Lung (tissue), 12 donors: ENCODE data around the gene CCDC60. TPM values are rescaled to one million over a fixed set of nuclear protein-coding genes. Genes with fewer than 3 reads are reported as not detected.

ENCODE experiments used
- ATAC-seq: fragments of 200-7000 bp; cut with Tn5 transposase; one replicate; pipeline ENCODE4 v1.9.1; 2020; ENCODE audit warnings: moderate number of reproducible peaks; ENCODE audit not compliant: insufficient read depth, low FRiP score
- DNase-seq, 3 donors: peaks; one replicate each; pipeline ENCODE4 v3.0.0-alpha.2; 2013 to 2017
- H3K27ac ChIP-seq, 2 donors: one replicate each; pipeline ENCODE4 v1.5.1; 2013; ENCODE audit warnings: mild to moderate bottlenecking in 2 of 2, moderate library complexity in 2 of 2, control low read depth in 1 of 2, inconsistent platforms in 1 of 2, low read depth in 1 of 2, low read length in 1 of 2
- H3K27me3 ChIP-seq, 3 donors: one replicate each; pipeline ENCODE4 v1.5.1; 2013; ENCODE audit warnings: low read length in 2 of 3; ENCODE audit not compliant: control insufficient read depth in 3 of 3, insufficient read depth in 3 of 3
- H3K36me3 ChIP-seq, 4 donors: one replicate each; pipeline ENCODE4 v1.5.1; 2013; ENCODE audit warnings: low read length in 4 of 4, mild to moderate bottlenecking in 1 of 4, moderate library complexity in 1 of 4; ENCODE audit not compliant: control insufficient read depth in 4 of 4, insufficient read depth in 4 of 4
- H3K4me1 ChIP-seq, 5 donors: one replicate each; pipeline ENCODE4 v1.5.1; 2013; ENCODE audit warnings: low read length in 5 of 5, mild to moderate bottlenecking in 2 of 5, moderate library complexity in 1 of 5; ENCODE audit not compliant: control insufficient read depth in 5 of 5, insufficient read depth in 5 of 5
- H3K4me3 ChIP-seq: one replicate; pipeline ENCODE4 v1.5.1; 2013; ENCODE audit warnings: mild to moderate bottlenecking, control low read depth, moderate library complexity
- H3K9ac ChIP-seq, 2 donors: one replicate each; pipeline ENCODE4 v1.5.1; 2013; ENCODE audit warnings: low read length in 2 of 2, control low read depth in 1 of 2; ENCODE audit not compliant: insufficient read depth in 1 of 2
- H3K9me3 ChIP-seq, 4 donors: one replicate each; pipeline ENCODE4 v1.5.1; 2013; ENCODE audit warnings: low read length in 3 of 4, mild to moderate bottlenecking in 1 of 4, moderate library complexity in 1 of 4; ENCODE audit not compliant: control insufficient read depth in 4 of 4, insufficient read depth in 3 of 4
- WGBS, 2 donors: extraction: QIAGEN DNeasy Blood & Tissue Kit; methylation state at CpG; one replicate each; pipeline ENCODE4 v1.1.7; 2013; 5-methylcytosine and 5-hydroxymethylcytosine counted together
- polyA plus RNA-seq, 2 donors: library from polyadenylated mRNA; stranded (reverse); fragments of 200-250 nt; gene quantifications; one replicate each; pipeline ENCODE4 v1.2.1, GENCODE V29; 2013
- total RNA-seq, 2 donors: library from RNA; depleted of rRNA in 1 of 2; stranded (reverse); fragments of >200 nt in 1 of 2; gene quantifications; one replicate each; pipeline ENCODE4 v1.2.1, GENCODE V29; 2014 to 2021
- TF ChIP-seq, protein P1 (sequence below): IDR thresholded peaks from 2 replicates; pipeline ENCODE4 v1.5.1; 2012; ENCODE audit warnings: mild to moderate bottlenecking; ENCODE audit errors: control extremely low read depth, extremely low read depth
- donor health status: control.
- donor health status: control.
- donor health status: Bipolar disorder and iron deficiency.
- donor health status: healthy.
- donor health status: DM: yes; HTN: yes; CAD: no.

CCDC60 gene
- total and polyA plus RNA-seq, 4 donors, result 2.1 to 7.6 (median 3.5) TPM

DNA sequence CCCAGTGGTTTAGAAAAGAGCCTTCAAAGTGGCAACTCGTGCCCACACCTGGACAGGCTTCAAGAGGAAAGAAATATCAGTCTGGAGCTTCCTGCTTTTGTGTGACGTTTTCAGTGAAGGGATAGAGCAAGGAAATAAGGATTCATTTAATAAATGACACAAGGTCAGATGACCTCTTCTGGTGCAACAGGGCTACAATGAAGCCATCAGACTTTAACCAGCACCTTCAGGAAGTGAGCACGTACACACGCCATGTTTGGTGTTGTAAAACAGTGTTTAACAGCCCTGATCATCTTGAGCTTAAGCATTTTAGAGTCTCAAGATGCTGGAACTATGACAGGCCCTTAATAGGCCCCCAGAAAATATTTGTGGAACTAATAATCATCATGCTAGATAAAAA lies 59.1 kb downstream of the CCDC60 start:
- no peak for DNase-seq
- no peaks in the 10 kb centered on the region for H3K27me3 ChIP-seq
- TF ChIP-seq, protein P1, sequence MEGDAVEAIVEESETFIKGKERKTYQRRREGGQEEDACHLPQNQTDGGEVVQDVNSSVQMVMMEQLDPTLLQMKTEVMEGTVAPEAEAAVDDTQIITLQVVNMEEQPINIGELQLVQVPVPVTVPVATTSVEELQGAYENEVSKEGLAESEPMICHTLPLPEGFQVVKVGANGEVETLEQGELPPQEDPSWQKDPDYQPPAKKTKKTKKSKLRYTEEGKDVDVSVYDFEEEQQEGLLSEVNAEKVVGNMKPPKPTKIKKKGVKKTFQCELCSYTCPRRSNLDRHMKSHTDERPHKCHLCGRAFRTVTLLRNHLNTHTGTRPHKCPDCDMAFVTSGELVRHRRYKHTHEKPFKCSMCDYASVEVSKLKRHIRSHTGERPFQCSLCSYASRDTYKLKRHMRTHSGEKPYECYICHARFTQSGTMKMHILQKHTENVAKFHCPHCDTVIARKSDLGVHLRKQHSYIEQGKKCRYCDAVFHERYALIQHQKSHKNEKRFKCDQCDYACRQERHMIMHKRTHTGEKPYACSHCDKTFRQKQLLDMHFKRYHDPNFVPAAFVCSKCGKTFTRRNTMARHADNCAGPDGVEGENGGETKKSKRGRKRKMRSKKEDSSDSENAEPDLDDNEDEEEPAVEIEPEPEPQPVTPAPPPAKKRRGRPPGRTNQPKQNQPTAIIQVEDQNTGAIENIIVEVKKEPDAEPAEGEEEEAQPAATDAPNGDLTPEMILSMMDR, result no peak
- H3K27ac ChIP-seq, result no peak overlapping the region
- peaks cover 0 to 4% (median 0%) of the 10 kb centered on the region in 4 donors for H3K9me3 ChIP-seq
- no peak overlapping the region for H3K4me3 ChIP-seq
- H3K4me1 ChIP-seq, result peaks cover 0 to 17% (median 2%) of the 10 kb centered on the region in 5 donors
- ATAC-seq, result no peak
- H3K9ac ChIP-seq, result no peak overlapping the region
- no peaks in the 10 kb centered on the region for H3K36me3 ChIP-seq
- 29 to 37% methylated on average over 4 of the region's 4 CpGs for WGBS, 2 donors

DNA sequence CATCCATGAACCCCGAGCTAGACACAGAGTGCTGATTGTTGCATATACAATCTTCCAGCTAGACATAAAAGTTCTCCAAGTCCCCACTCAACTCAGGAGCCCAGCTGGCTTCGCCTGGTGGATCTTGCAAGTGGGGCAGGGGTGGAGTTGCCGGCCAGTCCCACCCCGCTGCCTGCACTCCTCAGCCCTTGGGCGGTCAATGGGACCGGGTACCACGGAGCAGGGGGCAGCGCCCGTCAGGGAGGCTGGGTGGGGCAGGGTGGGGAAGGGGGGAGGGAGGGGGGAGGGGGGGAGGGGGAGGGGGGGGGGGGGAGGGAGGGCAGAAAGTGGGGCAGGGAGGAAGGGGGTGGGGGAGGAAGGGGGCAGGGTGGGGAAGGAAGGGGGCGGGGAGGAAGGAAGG lies 63.0 kb downstream of the CCDC60 start:
- H3K4me1 ChIP-seq, result peaks cover 0 to 22% (median 3%) of the 10 kb centered on the region in 5 donors
- H3K4me3 ChIP-seq, result no peak overlapping the region
- H3K36me3 ChIP-seq, result no peaks in the 10 kb centered on the region
- no peak for DNase-seq
- no peak overlapping the region for H3K9ac ChIP-seq
- H3K27ac ChIP-seq, result no peak overlapping the region
- H3K27me3 ChIP-seq, result no peaks in the 10 kb centered on the region
- TF ChIP-seq, protein P1, result no peak
- WGBS, 2 donors, result 86 to 88% methylated on average over 7 to 8 of the region's 10 CpGs
- H3K9me3 ChIP-seq, result peaks cover 0 to 4% (median 0%) of the 10 kb centered on the region in 4 donors
- no peak for ATAC-seq

DNA sequence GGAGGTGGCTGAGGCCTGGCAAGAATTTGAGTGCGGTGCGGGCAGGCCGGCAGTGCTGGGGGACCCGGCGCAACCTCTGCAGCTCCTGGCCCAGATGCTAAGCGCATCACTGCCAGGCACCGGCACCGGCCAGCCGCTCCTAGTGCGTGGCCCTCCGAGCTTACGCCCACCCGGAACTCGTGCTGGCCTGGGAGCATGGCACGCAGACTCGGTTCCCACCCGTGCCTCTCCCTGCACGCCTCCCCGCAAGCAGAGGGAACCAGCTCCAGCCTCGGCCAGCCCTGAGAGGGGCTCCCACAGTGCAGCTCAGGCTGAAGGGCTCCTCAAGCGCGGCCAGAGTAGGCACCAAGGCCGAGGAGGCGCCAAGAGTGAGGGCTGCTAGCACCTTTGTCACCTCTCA lies 63.7 kb downstream of the CCDC60 start:
- H3K27ac ChIP-seq, result no peak overlapping the region
- 93 to 95% methylated on average over 24 of the region's 24 CpGs for WGBS, 2 donors
- H3K9me3 ChIP-seq, result peaks cover 0 to 4% (median 0%) of the 10 kb centered on the region in 4 donors
- no peaks in the 10 kb centered on the region for H3K36me3 ChIP-seq
- DNase-seq, result no peak
- no peak overlapping the region for H3K4me3 ChIP-seq
- no peak overlapping the region for H3K9ac ChIP-seq
- TF ChIP-seq, protein P1, result no peak
- H3K4me1 ChIP-seq, result peaks cover 0 to 21% (median 3%) of the 10 kb centered on the region in 5 donors
- H3K27me3 ChIP-seq, result no peaks in the 10 kb centered on the region
- no peak for ATAC-seq

DNA sequence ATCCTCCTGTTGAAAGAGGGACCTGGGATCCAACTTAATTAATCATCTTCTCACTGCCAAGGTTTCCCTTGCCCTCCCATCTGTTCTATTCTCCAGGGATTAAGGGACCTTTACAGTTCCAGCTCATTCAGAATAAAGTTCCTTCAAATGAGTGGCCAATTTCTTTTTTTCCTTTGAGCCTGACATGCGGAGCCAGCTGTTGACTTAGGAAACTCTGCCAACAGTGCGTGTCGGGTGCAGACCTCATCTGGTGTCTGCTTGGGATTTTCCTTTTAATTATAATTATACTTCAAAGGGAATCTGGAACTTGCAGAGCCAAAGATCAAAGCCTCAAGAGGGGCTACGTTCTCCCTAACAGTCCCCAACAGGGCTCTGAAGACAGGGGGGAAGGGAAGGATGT lies 64.8 kb downstream of the CCDC60 start:
- TF ChIP-seq, protein P1, result no peak
- Histone ChIP-seq H3K9ac (no peak overlapping the region), H3K36me3 (no peaks in the 10 kb centered on the region), H3K9me3 (peaks cover 0 to 4% (median 0%) of the 10 kb centered on the region in 4 donors), H3K27ac (no peak overlapping the region), H3K4me1 (peaks cover 0 to 10% (median 3%) of the 10 kb centered on the region in 5 donors), H3K4me3 (no peak overlapping the region), H3K27me3 (no peaks in the 10 kb centered on the region)
- 74 to 83% methylated on average over 4 of the region's 4 CpGs for WGBS, 2 donors
- ATAC-seq (no peak), DNase-seq (peak; percentile 82 to 95 (median 94))
